Measurements from ENCODE around the gene APCDD1L.

DNA sequence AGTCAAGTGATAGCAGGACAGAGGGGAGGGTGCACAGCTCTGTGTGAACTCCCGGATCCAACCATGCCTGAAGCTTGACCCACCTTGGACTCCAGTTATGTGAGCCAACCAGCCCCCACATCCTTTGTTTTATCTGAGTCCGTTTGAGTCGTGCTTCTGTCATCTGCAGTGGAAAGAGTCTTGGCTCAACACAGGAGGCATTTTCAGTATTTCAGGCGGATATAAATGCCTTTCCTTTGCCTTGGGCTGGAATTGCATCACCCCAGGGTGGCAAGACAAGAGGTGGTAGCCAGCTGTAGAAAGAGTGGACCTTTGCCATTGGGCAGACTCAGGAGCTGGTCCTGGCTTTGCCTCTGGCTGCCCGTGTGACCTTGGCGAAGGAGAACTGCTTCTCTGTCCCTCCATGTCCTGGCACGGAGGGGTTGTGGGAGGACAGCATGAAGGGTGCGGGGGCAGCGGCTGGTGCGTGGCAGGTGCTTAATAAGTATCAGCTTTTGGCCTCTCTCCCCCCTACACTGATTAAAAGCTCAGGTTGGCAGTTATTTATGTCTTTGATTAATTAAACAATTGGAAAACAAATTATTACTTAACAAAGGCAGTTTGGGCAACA is 42.6 kb upstream of the APCDD1L start:
- TF ChIP-seq POLR2AphosphoS5 (IDR thresholded peaks at IDR 0.05) (no peak), POLR2A (IDR thresholded peaks at IDR 0.05) (no peak)
- TF ChIP-seq, protein P1, sequence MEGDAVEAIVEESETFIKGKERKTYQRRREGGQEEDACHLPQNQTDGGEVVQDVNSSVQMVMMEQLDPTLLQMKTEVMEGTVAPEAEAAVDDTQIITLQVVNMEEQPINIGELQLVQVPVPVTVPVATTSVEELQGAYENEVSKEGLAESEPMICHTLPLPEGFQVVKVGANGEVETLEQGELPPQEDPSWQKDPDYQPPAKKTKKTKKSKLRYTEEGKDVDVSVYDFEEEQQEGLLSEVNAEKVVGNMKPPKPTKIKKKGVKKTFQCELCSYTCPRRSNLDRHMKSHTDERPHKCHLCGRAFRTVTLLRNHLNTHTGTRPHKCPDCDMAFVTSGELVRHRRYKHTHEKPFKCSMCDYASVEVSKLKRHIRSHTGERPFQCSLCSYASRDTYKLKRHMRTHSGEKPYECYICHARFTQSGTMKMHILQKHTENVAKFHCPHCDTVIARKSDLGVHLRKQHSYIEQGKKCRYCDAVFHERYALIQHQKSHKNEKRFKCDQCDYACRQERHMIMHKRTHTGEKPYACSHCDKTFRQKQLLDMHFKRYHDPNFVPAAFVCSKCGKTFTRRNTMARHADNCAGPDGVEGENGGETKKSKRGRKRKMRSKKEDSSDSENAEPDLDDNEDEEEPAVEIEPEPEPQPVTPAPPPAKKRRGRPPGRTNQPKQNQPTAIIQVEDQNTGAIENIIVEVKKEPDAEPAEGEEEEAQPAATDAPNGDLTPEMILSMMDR (IDR thresholded peaks at IDR 0.05), result no peak

Measured in upper lobe of left lung (tissue), 4 donors.